GM12874 (cell line): ENCODE measurements around the gene HS3ST1.

Source experiments
- TF ChIP-seq, protein P1 (sequence below): IDR thresholded peaks from 2 replicates; pipeline ENCODE4 v1.5.1; 2011; ENCODE audit warnings: low read depth, mild to moderate bottlenecking, control low read depth, low read length, moderate library complexity; ENCODE audit not compliant: insufficient read depth

HS3ST1 gene

DNA sequence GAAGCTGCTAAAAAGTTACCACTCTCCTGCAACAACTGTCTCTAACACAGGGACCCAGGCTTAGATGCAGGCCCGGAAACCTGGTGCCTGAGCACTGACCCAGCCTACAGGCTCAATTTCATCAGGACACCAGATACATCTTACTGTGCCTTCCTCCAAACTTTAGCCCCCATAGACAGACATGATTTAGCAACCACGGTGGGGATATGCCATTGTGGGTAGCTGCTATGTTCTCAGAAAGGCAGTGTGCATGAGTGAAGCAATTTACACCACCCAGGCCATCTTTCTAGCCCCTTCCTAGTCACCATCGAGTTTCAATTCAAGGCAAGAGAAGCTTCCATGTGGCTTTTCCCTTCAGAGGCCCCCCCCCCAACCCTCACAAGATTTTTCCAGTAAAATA, 2.7 kb downstream of the HS3ST1 start:
- TF ChIP-seq, protein P1, sequence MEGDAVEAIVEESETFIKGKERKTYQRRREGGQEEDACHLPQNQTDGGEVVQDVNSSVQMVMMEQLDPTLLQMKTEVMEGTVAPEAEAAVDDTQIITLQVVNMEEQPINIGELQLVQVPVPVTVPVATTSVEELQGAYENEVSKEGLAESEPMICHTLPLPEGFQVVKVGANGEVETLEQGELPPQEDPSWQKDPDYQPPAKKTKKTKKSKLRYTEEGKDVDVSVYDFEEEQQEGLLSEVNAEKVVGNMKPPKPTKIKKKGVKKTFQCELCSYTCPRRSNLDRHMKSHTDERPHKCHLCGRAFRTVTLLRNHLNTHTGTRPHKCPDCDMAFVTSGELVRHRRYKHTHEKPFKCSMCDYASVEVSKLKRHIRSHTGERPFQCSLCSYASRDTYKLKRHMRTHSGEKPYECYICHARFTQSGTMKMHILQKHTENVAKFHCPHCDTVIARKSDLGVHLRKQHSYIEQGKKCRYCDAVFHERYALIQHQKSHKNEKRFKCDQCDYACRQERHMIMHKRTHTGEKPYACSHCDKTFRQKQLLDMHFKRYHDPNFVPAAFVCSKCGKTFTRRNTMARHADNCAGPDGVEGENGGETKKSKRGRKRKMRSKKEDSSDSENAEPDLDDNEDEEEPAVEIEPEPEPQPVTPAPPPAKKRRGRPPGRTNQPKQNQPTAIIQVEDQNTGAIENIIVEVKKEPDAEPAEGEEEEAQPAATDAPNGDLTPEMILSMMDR: no peak

DNA sequence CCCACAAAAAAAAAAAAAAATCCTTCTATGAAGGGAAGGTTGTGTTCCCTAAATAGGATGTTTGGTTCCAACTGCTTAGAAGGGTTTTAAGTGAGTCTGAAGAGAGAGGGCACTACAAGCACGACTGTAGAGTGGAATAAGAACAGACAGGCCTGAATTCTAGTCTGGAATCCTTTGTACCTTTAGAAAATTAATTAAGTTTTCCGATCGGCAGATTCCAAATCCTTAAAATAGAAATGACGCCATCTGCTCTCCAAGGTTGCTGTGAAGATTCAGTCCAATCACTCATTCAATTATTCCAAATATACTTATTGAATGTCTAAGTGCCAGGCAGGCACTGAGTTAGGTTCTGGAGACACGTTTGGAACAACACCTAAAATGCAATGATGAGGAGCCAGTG, 3.8 kb downstream of the HS3ST1 start:
- TF ChIP-seq, protein P1: no peak

DNA sequence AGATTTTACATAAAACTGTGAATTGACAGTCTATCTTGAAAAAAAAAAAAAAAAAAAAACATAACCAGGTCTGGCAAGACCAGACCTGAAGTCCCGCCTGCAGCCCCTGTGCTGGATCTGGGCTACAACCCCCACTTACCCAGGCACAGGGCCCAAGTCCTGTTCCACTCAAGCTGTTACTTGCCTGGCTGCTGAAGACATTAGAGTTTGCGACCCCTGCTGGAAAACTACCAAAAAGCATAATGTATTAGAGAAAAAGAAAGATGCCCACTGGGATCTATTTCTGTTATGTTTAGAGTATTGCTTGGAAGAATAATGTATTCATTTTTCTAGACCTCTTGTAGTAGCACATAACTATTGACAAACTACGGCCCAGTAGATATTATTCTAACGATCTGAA, 4.7 kb downstream of the HS3ST1 start:
- TF ChIP-seq, protein P1: peak; percentile 35; the same call in 1 of the 2 replicates

DNA sequence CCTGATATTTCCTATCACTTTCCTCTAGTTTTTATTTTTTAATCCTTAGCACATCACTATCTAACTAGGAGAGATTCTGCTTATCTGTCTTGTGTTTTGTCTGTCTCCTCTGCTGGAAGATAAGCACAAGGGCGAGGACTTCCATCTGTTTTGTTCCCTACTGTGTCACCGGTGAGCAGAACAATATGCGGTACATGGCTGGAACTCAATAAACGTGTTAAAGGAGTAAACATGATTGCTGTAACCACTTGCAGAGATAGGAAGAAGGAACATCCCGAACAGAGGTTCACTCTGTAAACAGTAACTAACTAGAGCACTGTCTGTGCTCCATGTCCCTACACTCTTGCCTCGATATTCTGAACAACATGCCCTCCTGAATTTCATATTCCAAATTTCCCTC, 5.2 kb downstream of the HS3ST1 start:
- TF ChIP-seq, protein P1: no peak

DNA sequence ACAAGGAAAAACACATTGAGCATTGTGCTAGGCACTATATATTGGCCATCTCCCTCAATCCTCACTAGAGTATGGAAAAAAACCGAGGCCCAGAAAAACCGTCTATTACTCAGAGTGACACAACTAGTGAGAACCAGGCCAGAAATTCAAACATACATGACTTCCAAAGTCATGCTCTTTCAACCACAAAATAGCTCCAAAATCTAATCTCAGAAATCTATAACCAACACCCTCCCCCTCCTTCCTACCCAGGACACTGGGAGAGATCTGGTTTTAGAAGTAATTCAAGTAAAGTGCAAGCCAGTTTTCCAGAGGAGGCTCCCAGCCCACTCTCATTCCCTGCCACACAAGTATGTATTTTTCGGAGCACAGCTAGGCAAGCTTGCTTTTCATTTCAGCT, 7.6 kb downstream of the HS3ST1 start:
- TF ChIP-seq, protein P1: no peak

DNA sequence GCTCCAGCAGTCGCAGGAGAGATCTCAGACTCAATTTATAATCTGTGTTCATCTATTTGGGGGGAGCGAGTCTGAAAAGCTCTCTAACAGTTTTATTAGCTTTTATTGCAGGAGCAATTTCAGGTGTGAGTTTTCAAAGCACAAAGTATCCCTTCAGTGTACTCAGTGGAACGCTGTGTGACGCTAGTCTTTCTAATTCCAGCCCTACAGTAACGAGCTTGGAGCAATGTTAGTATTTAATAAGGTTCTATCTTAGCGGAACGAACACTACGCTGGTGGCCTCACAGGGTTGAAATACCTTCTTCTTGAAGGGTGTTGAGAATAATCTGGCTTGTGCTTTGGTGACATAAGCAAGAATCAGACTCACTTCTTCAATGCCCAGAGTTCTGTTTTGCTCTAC, 8.4 kb downstream of the HS3ST1 start:
- TF ChIP-seq, protein P1: no peak

DNA sequence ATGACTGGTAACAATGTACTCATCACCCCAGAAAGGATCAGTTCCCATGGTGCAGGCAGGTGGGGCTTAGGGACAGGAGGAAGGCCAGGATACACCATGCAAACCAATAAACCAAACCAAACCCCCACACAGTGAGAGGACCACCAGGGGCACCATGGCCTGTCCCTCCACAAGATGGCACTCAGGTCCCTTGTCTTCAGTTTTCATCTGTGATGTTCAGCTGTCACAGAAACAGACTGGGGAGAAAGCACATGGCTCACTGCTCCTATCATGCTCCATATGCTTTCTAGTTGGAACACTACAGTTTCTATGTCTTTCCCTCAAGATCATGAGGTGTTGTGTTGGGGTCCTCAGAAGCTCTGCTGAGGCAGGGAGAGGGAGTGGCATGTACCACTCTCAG, 10.1 kb downstream of the HS3ST1 start:
- TF ChIP-seq, protein P1: no peak

DNA sequence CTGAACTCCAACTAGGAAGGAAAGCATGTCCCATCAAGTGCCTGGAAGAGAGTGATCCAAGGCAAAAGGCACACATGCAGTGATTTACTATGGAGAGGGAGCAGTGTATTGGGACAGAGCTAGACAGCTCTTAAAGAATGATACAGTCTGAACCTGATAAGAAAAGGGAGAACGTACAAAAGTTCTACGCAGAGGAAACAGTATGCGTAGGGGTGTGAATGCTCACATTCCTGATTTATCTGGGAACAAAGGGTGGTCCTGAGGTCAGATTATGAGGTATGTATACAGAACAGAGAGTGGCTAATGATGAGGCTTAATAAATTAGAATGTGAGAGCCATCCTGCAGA, 12.0 kb downstream of the HS3ST1 start:
- TF ChIP-seq, protein P1: no peak
